HG03432 (cell line): Measurements from ENCODE around the gene GRIK1.

Experiments used
- ATAC-seq: cut with Tn5 transposase; IDR thresholded peaks from one replicate; pipeline ENCODE4 v1.9.1; 2021; ENCODE audit warnings: mild to moderate bottlenecking, moderate library complexity; ENCODE audit not compliant: unreplicated experiment

Gene GRIK1

GRCh38 chr21:29914326-29914725 lies 25.5 kb downstream of the GRIK1 start:
- no peak for ATAC-seq

- ATAC-seq, result no peak
Measured at GRCh38 chr21:29909571-29909970, 30.2 kb downstream of the GRIK1 start.

GRCh38 chr21:29904359-29905282 lies 35.2 kb downstream of the GRIK1 start:
- no peak for ATAC-seq

GRCh38 chr21:29896884-29897283 lies 42.9 kb downstream of the GRIK1 start:
- ATAC-seq, result no peak

- no peak for ATAC-seq
Measured at GRCh38 chr21:29893687-29894086, 46.1 kb downstream of the GRIK1 start.

- ATAC-seq, result no peak
Measured at GRCh38 chr21:29892379-29892778, 47.4 kb downstream of the GRIK1 start.

- ATAC-seq, result no peak
Measured at GRCh38 chr21:29888437-29888836, 51.4 kb downstream of the GRIK1 start.

- no peak for ATAC-seq
Measured at GRCh38 chr21:29887313-29888009, 52.3 kb downstream of the GRIK1 start.

- no peak for ATAC-seq
Measured at GRCh38 chr21:29885491-29885890, 54.3 kb downstream of the GRIK1 start.

- no peak for ATAC-seq
Measured at GRCh38 chr21:29875873-29876272, 63.9 kb downstream of the GRIK1 start.

GRCh38 chr21:29875036-29875716 lies 64.6 kb downstream of the GRIK1 start:
- no peak for ATAC-seq

- ATAC-seq, result no peak
Measured at GRCh38 chr21:29873908-29874307, 65.9 kb downstream of the GRIK1 start.

- ATAC-seq, result no peak
Measured at GRCh38 chr21:29870814-29871213, 69.0 kb downstream of the GRIK1 start.

- no peak for ATAC-seq
Measured at GRCh38 chr21:29867796-29868195, 72.0 kb downstream of the GRIK1 start.

GRCh38 chr21:29860346-29860745 lies 79.5 kb downstream of the GRIK1 start:
- ATAC-seq, result no peak

- ATAC-seq, result no peak
Measured at GRCh38 chr21:29857150-29857549, 82.6 kb downstream of the GRIK1 start.

GRCh38 chr21:29854795-29855194 lies 85.0 kb downstream of the GRIK1 start:
- no peak for ATAC-seq

- ATAC-seq, result no peak
Measured at GRCh38 chr21:29851611-29852010, 88.2 kb downstream of the GRIK1 start.

- peak; percentile 99 for ATAC-seq
Measured at GRCh38 chr21:29849735-29850176, 90.0 kb downstream of the GRIK1 start.

GRCh38 chr21:29843804-29844203 lies 96.0 kb downstream of the GRIK1 start:
- ATAC-seq, result no peak

GRCh38 chr21:29834617-29835016 lies 105.2 kb downstream of the GRIK1 start:
- no peak for ATAC-seq
